ENCODE results near the gene CCM2. TPM values are rescaled to one million over a fixed set of nuclear protein-coding genes. Genes with fewer than 3 reads are reported as not detected.

Gene CCM2
- total RNA-seq, 1 donor, result 41.9 TPM

DNA sequence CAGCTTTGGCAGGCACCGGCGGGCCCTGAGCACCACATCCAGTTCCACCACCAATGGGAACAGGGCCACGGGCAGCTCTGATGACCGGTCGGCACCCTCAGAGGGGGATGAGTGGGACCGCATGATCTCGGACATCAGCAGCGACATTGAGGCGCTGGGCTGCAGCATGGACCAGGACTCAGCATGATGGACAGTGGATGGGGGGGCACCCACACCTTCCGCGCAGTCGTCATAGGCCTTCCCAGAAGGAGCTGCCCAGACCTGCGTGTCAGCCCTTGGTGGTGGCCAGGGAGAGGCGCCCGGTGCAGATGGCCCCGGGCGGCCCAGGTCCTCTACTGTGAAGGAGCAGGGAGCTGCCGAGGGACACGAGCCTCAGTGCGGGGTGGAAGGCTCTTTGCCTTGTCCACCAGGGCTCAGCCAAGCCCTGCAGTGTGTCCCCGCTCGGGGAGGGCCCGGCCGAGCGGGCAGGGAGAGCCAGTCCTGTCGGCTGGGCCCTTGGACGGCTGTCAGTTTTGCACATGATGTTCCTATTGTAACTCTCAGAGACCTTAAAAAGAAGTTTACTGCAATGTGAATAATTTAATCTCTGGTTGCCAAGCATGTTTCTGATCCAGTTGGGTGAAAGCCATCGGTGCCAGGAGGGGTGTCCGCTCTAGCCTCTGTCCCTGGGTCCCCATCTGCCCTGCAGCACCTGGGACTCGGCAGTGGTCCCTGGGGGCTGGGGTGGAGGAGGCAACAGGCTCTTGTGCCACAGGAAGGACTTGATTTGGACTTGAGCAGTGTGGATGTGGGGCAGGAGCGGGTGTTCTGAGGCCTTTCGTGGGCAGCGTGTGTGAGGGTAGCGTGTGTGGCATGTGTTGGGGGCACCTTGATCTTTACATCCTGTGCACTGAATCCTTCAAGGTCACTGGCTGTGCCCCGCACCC, 76.1 kb downstream of the CCM2 start:
- TF ChIP-seq, protein P1, sequence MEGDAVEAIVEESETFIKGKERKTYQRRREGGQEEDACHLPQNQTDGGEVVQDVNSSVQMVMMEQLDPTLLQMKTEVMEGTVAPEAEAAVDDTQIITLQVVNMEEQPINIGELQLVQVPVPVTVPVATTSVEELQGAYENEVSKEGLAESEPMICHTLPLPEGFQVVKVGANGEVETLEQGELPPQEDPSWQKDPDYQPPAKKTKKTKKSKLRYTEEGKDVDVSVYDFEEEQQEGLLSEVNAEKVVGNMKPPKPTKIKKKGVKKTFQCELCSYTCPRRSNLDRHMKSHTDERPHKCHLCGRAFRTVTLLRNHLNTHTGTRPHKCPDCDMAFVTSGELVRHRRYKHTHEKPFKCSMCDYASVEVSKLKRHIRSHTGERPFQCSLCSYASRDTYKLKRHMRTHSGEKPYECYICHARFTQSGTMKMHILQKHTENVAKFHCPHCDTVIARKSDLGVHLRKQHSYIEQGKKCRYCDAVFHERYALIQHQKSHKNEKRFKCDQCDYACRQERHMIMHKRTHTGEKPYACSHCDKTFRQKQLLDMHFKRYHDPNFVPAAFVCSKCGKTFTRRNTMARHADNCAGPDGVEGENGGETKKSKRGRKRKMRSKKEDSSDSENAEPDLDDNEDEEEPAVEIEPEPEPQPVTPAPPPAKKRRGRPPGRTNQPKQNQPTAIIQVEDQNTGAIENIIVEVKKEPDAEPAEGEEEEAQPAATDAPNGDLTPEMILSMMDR (IDR thresholded peaks at IDR 0.05; ENCODE audit: insufficient read depth, low read depth, low read length), result no peak
- no peak overlapping the region for H3K4me3 ChIP-seq (ENCODE audit: low read depth, low read length)
- DNase-seq (ENCODE audit: low read depth), result no peak

DNA sequence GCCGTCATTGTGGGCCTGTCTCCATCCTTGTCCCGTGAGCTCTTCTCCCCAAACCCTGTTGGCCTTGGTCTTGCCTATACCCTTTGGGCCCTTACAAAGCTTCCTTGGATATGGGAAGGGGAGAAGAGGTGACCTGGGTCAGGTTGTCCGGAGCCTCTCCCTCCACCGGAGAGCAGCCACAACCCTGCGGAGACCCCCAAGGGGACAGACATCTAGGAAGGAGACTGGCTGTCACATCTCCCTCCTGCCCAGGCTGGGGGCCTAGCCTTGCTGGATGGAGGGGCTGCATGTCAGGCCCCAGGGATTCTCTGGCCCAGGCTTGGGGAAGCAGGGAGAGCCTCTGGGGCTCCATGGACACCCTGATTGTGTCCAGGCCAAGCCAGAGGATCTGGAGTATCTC, 76.9 kb downstream of the CCM2 start:
- TF ChIP-seq, protein P1 (IDR thresholded peaks at IDR 0.05; ENCODE audit: insufficient read depth, low read depth, low read length), result no peak
- no peak overlapping the region for H3K4me3 ChIP-seq (ENCODE audit: low read depth, low read length)
- no peak for DNase-seq (ENCODE audit: low read depth)

DNA sequence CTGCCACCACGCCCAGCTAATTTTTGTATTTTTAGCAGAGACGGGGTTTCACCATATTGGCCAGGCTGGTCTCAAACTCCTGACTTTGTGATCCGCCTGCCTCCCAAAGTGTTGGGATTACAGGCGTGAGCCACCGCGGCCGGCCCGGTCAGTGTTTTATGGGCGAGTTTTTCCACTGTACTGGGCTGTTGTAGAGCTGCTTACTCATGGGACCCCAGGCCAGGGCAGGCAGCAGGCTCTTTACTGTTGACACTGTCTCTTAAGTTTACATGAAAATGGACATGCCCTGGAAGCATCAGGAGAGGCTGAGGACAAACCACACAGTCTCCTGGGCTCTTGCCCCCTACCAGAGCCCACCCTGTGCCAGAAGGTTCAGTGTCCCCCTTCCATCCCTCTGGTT, 77.6 kb downstream of the CCM2 start:
- TF ChIP-seq, protein P1 (IDR thresholded peaks at IDR 0.05; ENCODE audit: insufficient read depth, low read depth, low read length), result no peak

DNA sequence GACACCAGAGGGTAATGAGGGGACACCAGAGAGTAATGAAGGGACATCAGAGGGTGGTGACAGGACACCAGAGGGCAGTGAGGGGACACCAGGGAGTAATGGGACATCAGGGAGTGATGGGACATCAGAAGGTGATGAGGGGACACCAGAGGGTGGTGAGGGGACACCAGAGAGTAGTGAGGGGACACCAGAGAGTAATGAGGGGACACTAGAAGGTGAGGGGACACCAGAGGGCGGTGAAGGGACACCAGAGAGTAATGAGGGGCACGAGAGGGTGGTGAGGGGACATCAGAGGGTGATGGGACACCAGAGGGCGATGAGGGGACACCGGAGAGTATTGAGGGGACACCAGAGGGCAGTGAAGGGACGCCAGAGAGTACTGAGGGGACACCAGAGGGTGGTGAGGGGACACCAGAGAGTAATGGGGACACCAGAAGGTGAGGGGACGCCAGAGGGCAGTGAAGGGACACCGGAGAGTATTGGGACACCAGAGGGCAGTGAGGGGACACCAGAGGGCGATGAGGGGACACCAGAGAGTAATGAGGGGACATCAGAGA, 78.2 kb downstream of the CCM2 start:
- H3K4me3 ChIP-seq (ENCODE audit: low read depth, low read length), result no peak overlapping the region
- TF ChIP-seq, protein P1 (IDR thresholded peaks at IDR 0.05; ENCODE audit: insufficient read depth, low read depth, low read length), result no peak
- DNase-seq (ENCODE audit: low read depth), result no peak

More for the DNA sequence above, 77.6 kb downstream of the CCM2 start:
- DNase-seq (ENCODE audit: low read depth), result no peak
- H3K4me3 ChIP-seq (ENCODE audit: low read depth, low read length), result no peak overlapping the region

DNA sequence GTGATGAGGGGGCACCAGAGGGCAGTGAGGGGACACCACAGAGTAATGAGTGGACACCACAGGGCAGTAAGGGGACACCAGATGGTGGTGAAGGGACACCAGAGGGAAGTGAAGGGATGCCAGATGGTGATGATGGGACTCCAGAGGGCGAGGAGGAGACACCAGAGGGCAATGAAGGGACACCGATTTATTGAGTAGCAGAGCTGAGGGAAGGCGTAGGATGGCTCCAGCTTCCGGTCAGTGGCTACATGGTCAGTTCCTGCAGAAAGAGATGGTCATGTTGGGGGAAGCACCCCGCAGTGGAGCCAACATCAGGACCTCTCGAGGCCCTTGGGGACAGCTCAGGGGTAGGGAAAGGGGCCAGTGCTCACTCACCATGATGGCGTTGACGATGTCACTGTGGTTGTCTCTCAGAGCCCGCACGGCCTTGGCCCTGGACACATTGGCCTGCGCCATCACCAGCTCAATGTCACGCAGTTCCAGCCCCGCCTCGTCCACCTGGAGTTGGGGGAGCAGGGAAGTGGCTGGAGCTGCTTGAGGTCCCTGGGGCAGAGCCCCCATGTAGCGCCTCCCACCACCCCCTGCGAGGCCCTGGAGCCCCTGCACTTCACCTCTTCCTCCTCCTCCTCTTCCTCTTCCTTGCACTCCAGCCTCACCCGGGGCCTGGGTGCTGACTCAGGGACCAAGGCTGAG, 80.4 kb downstream of the CCM2 start:
- TF ChIP-seq, protein P1 (IDR thresholded peaks at IDR 0.05; ENCODE audit: insufficient read depth, low read depth, low read length), result no peak
- DNase-seq (ENCODE audit: low read depth), result no peak

DNA sequence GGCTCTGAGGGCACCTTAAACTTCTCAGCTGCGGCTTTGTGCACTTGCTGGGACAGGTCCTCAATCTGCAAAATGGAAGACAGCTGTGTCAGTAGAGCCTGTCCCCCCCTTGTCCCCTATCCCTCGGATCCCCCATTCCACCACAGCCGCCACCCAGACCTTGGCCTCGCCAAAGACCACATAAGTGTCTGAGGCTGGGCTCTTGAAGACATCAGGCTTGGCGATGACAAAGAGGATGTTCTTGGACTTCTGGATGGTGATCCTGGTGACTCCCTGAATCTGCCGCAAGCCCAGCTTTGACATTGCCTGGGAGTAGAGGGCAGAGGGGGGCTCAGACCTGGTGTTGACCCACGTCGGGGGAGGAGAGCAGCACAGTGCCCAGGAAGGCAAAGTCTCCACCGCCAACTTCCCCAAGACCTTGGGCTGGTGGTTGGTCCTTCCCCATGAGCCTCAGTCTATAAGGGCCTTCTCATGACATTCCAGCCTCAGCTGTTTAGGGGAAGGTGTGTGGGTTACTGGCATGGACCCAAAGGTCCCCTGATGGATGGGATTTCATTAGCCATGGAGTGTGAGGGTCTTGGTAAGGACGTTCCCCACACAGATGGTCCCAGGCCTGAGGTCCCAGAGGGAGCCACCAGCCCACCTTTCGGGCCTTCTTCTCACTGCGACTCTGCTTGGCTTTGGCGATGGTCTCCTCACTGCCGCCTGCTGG, 81.1 kb downstream of the CCM2 start:
- no peak overlapping the region for H3K4me3 ChIP-seq (ENCODE audit: low read depth, low read length)
- no peak for DNase-seq (ENCODE audit: low read depth)
- TF ChIP-seq, protein P1 (IDR thresholded peaks at IDR 0.05; ENCODE audit: insufficient read depth, low read depth, low read length), result no peak

More for the DNA sequence above, 80.4 kb downstream of the CCM2 start:
- H3K4me3 ChIP-seq (ENCODE audit: low read depth, low read length), result no peak overlapping the region

Data from fibroblast of villous mesenchyme (primary cell).